H9 (cell line): ENCODE measurements around the gene HNF4A. TPM values are rescaled to one million over a fixed set of nuclear protein-coding genes. Genes with fewer than 3 reads are reported as not detected.

Source experiments
- DNase-seq: peaks from one replicate; pipeline ENCODE4 v3.0.0-alpha.2; 2017
- H2AFZ ChIP-seq: one replicate; pipeline ENCODE4 v1.6.1; 2013; ENCODE audit warnings: mild to moderate bottlenecking, low read length, control low read depth, moderate library complexity
- H2AK5ac ChIP-seq: 2 replicates; pipeline ENCODE4 v1.6.1; 2013; ENCODE audit warnings: low read length, control low read depth, mixed read lengths; ENCODE audit not compliant: insufficient read length
- H2BK120ac ChIP-seq: one replicate; pipeline ENCODE4 v1.6.1; 2013; ENCODE audit warnings: low read depth, mild to moderate bottlenecking, low read length, control low read depth, inconsistent platforms; ENCODE audit not compliant: poor library complexity, severe bottlenecking
- H2BK12ac ChIP-seq: 2 replicates; pipeline ENCODE4 v1.6.1; 2013; ENCODE audit warnings: low read length, control low read depth, mixed read lengths, low read depth; ENCODE audit not compliant: insufficient read length
- H2BK15ac ChIP-seq: 2 replicates; pipeline ENCODE4 v1.6.1; 2013; ENCODE audit warnings: low read depth, low read length, control low read depth
- H2BK20ac ChIP-seq: one replicate; pipeline ENCODE4 v1.6.1; 2013; ENCODE audit warnings: low read depth, mild to moderate bottlenecking, low read length, control low read depth, inconsistent platforms; ENCODE audit not compliant: poor library complexity, severe bottlenecking
- H2BK5ac ChIP-seq: 2 replicates; pipeline ENCODE4 v1.6.1; 2013; ENCODE audit warnings: low read length, control low read depth, mixed read lengths; ENCODE audit not compliant: insufficient read length
- H3K14ac ChIP-seq: 2 replicates; pipeline ENCODE4 v1.6.1; 2013; ENCODE audit warnings: low read length, control low read depth; ENCODE audit not compliant: insufficient read depth
- H3K18ac ChIP-seq: 2 replicates; pipeline ENCODE4 v1.6.1; 2013; ENCODE audit warnings: low read depth, mild to moderate bottlenecking, mixed read lengths, low read length, control low read depth; ENCODE audit not compliant: insufficient read length
- H3K23ac ChIP-seq: 2 replicates; pipeline ENCODE4 v1.6.1; 2013; ENCODE audit warnings: low read length, control low read depth, mixed read lengths, low read depth; ENCODE audit not compliant: insufficient read length
- H3K23me2 ChIP-seq: 2 replicates; pipeline ENCODE4 v1.6.1; 2013; ENCODE audit warnings: low read depth, mild to moderate bottlenecking, mixed read lengths, low read length, control low read depth; ENCODE audit not compliant: insufficient read length, poor library complexity, severe bottlenecking
- H3K27ac ChIP-seq: 2 replicates; pipeline ENCODE4 v1.5.1; 2013; ENCODE audit warnings: low read length, control low read depth, mixed read lengths, low read depth; ENCODE audit not compliant: insufficient read length
- H3K27me3 ChIP-seq: 2 replicates; pipeline ENCODE4 v1.6.1; 2013; ENCODE audit warnings: low read length, control low read depth, inconsistent platforms; ENCODE audit not compliant: insufficient read depth
- H3K4ac ChIP-seq: 2 replicates; pipeline ENCODE4 v1.6.1; 2013; ENCODE audit warnings: low read depth, mild to moderate bottlenecking, control low read depth, inconsistent platforms, low read length, moderate library complexity
- H3K4me1 ChIP-seq: 2 replicates; pipeline ENCODE4 v1.6.1; 2013; ENCODE audit warnings: low read length, control low read depth, inconsistent platforms; ENCODE audit not compliant: insufficient read depth
- H3K4me2 ChIP-seq: 2 replicates; pipeline ENCODE4 v1.6.1; 2013; ENCODE audit warnings: low read length, control low read depth, mixed read lengths; ENCODE audit not compliant: insufficient read length, insufficient read depth
- H3K56ac ChIP-seq: 2 replicates; pipeline ENCODE4 v1.6.1; 2013; ENCODE audit warnings: low read depth, mild to moderate bottlenecking, mixed read lengths, low read length, control low read depth; ENCODE audit not compliant: insufficient read length
- H3K79me1 ChIP-seq: 2 replicates; pipeline ENCODE4 v1.6.1; 2013; ENCODE audit warnings: low read depth, mild to moderate bottlenecking, moderate library complexity, low read length, control low read depth, inconsistent platforms; ENCODE audit not compliant: insufficient read depth, poor library complexity, severe bottlenecking
- H3K79me2 ChIP-seq: 2 replicates; pipeline ENCODE4 v1.6.1; 2013; ENCODE audit warnings: low read length, control low read depth, inconsistent platforms; ENCODE audit not compliant: insufficient read depth
- H3K9ac ChIP-seq: 2 replicates; pipeline ENCODE4 v1.6.1; 2013; ENCODE audit warnings: low read length, control low read depth, mixed read lengths; ENCODE audit not compliant: insufficient read length; ENCODE audit errors: extremely low read depth
- H3K9me3 ChIP-seq: one replicate; pipeline ENCODE4 v1.6.1; 2013; ENCODE audit warnings: low read depth, low read length, inconsistent platforms; ENCODE audit not compliant: control insufficient read depth
- H3T11ph ChIP-seq: one replicate; pipeline ENCODE4 v1.6.1; 2013; ENCODE audit warnings: mild to moderate bottlenecking, low read length, control low read depth, inconsistent platforms
- H4K20me1 ChIP-seq: one replicate; pipeline ENCODE4 v1.6.1; 2013; ENCODE audit not compliant: control insufficient read depth, insufficient read length, insufficient read depth
- H4K5ac ChIP-seq: 2 replicates; pipeline ENCODE4 v1.6.1; 2013; ENCODE audit warnings: low read depth, mild to moderate bottlenecking, mixed read lengths, low read length, control low read depth; ENCODE audit not compliant: insufficient read length
- H4K8ac ChIP-seq: replicated peaks from 2 replicates; pipeline ENCODE4 v1.6.1; 2013; ENCODE audit warnings: low read length, control low read depth, mixed read lengths, low read depth; ENCODE audit not compliant: insufficient read length
- H4K91ac ChIP-seq: 2 replicates; pipeline ENCODE4 v1.6.1; 2013; ENCODE audit warnings: low read depth, mild to moderate bottlenecking, moderate library complexity, mixed read lengths, low read length, control low read depth; ENCODE audit not compliant: insufficient read length
- H3K27ac Mint-ChIP-seq, 3 experiments: 2 replicates in 2 of 3; 3 replicates in 1 of 3; pipeline ENCODE4 v1.8.0; 2020 to 2021; ENCODE audit warnings: mixed read lengths in 3 of 3, mild to moderate bottlenecking in 1 of 3, moderate library complexity in 1 of 3
- H3K27me3 Mint-ChIP-seq: 2 replicates; pipeline ENCODE4 v1.8.0; 2021; ENCODE audit warnings: low read depth, mild to moderate bottlenecking, moderate library complexity, mixed read lengths
- H3K36me3 Mint-ChIP-seq, 3 experiments: 2 replicates in 2 of 3; 3 replicates in 1 of 3; pipeline ENCODE4 v1.8.0; 2020 to 2021; ENCODE audit warnings: low read depth in 3 of 3, mixed read lengths in 3 of 3; ENCODE audit not compliant: insufficient read depth in 1 of 3
- H3K4me1 Mint-ChIP-seq, 2 experiments: 2 replicates each; pipeline ENCODE4 v1.8.0; 2020; ENCODE audit warnings: mixed read lengths in 2 of 2
- H3K4me3 Mint-ChIP-seq, 2 experiments: 2 replicates in 1 of 2; 3 replicates in 1 of 2; pipeline ENCODE4 v1.8.0; 2020 to 2021; ENCODE audit warnings: mild to moderate bottlenecking in 2 of 2, mixed read lengths in 2 of 2, moderate library complexity in 1 of 2
- H3K9me3 Mint-ChIP-seq, 2 experiments: 2 replicates in 1 of 2; 3 replicates in 1 of 2; pipeline ENCODE4 v1.8.0; 2020; ENCODE audit warnings: mild to moderate bottlenecking in 2 of 2, mixed read lengths in 2 of 2, moderate library complexity in 1 of 2
- CTCF ChIP-seq: fragments of 200-600 bp; sonication (generic); conservative IDR thresholded peaks from 3 replicates; pipeline ENCODE4 v1.8.0; 2021; ENCODE audit warnings: antibody characterized with exemption, mild to moderate bottlenecking
- WGBS: extraction: QIAGEN DNeasy Blood & Tissue Kit; methylation state at CpG from one replicate; pipeline ENCODE4 v1.1.7; 2013; ENCODE audit warnings: missing lambda C conversion rate, low lambda C conversion rate, mixed read lengths; ENCODE audit not compliant: insufficient read length; ENCODE audit errors: extremely low coverage; 5-methylcytosine and 5-hydroxymethylcytosine counted together
- total RNA-seq: library from RNA; stranded (reverse); gene quantifications from 2 replicates; pipeline ENCODE4 v1.2.1, GENCODE V29; 2021

HNF4A gene
- total RNA-seq, 1 experiment from 2014 or later, result not detected

GRCh38 chr20:44367746-44368145, 12.2 kb downstream of the HNF4A start:
- no peak overlapping the region for H3T11ph ChIP-seq
- H4K5ac ChIP-seq, result no peak overlapping the region
- no peak overlapping the region for H2BK20ac ChIP-seq
- H3K4me2 ChIP-seq, result no peak overlapping the region
- H2BK15ac ChIP-seq, result no peak overlapping the region
- H4K91ac ChIP-seq, result no peak overlapping the region
- H3K27ac ChIP-seq, result no peak overlapping the region
- no peaks in the 10 kb centered on the region for H3K27me3 ChIP-seq
- Mint-ChIP-seq H3K27ac (no peak overlapping the region), H3K27me3 (no peaks in the 10 kb centered on the region), H3K4me1 (peaks cover 7 to 8% of the 10 kb centered on the region in 2 experiments), H3K9me3 (no peaks in the 10 kb centered on the region), H3K36me3 (no peaks in the 10 kb centered on the region), H3K4me3 (no peak overlapping the region)
- no peak overlapping the region for H3K18ac ChIP-seq
- no peaks in the 10 kb centered on the region for H3K79me2 ChIP-seq
- no peak overlapping the region for H2AFZ ChIP-seq
- no peak overlapping the region for H3K4ac ChIP-seq
- no peaks in the 10 kb centered on the region for H4K20me1 ChIP-seq
- H3K23ac ChIP-seq, result no peak overlapping the region
- no peak for DNase-seq
- no peak overlapping the region for H2BK120ac ChIP-seq
- no peak overlapping the region for H4K8ac ChIP-seq
- no peaks in the 10 kb centered on the region for H3K79me1 ChIP-seq
- no CpG with 5 or more reads among the region's 6 CpGs for WGBS
- no peak overlapping the region for H2AK5ac ChIP-seq
- no peak overlapping the region for H2BK12ac ChIP-seq
- no peaks in the 10 kb centered on the region for H3K9me3 ChIP-seq
- H3K56ac ChIP-seq, result no peak overlapping the region
- H3K14ac ChIP-seq, result no peak overlapping the region
- H3K4me1 ChIP-seq, result no peaks in the 10 kb centered on the region
- no peaks in the 10 kb centered on the region for H3K23me2 ChIP-seq
- no peak overlapping the region for H2BK5ac ChIP-seq
- no peak for TF ChIP-seq CTCF
- H3K9ac ChIP-seq, result no peak overlapping the region
